K562 (cell line): Measurements from ENCODE around the gene STK33. TPM values are rescaled to one million over a fixed set of nuclear protein-coding genes. Genes with fewer than 3 reads are reported as not detected.

Source experiments
- CGGBP1 ChIP-seq: fragments of 250-450 bp; sonication (Bioruptor Pico); IDR thresholded peaks from 2 replicates; pipeline ENCODE4 v1.9.0; 2021; ENCODE audit warnings: mild to moderate bottlenecking
- CTBP1 ChIP-seq: fragments of 450-650 bp; IDR thresholded peaks from 2 replicates; pipeline ENCODE4 v1.6.1; 2016; ENCODE audit warnings: borderline replicate concordance
- CTCF ChIP-seq, 3 experiments: IDR thresholded peaks in 2 of 3; conservative IDR thresholded peaks in 1 of 3; 2 replicates each; pipeline ENCODE4 v1.5.1; 2011 to 2012; ENCODE audit warnings: low read length in 3 of 3, mild to moderate bottlenecking in 3 of 3, control low read depth in 2 of 3, improper control_type of control experiment in 1 of 3, inconsistent platforms in 1 of 3, low read depth in 1 of 3, mixed read lengths in 1 of 3, moderate library complexity in 1 of 3; ENCODE audit not compliant: insufficient read depth in 2 of 3
- CTCFL ChIP-seq: IDR thresholded peaks from 2 replicates; pipeline ENCODE4 v1.6.1; 2011; ENCODE audit warnings: borderline replicate concordance, low read depth, mild to moderate bottlenecking, moderate library complexity, low read length; ENCODE audit not compliant: insufficient read depth, poor library complexity, severe bottlenecking
- FOSL1 ChIP-seq: fragments of 200-800 bp; sonication (Bioruptor generic); conservative IDR thresholded peaks from 2 replicates; pipeline ENCODE4 v1.6.1; 2016; ENCODE audit warnings: missing genetic modification characterization, missing compliant biosample characterization
- NCOA2 ChIP-seq, 2 experiments: fragments of 450-650 bp; IDR thresholded peaks; 2 replicates each; pipeline ENCODE4 v1.6.1; 2018; ENCODE audit warnings: mild to moderate bottlenecking in 2 of 2, moderate library complexity in 1 of 2; ENCODE audit not compliant: partially characterized antibody in 2 of 2
- PHF21A ChIP-seq: fragments of 450-650 bp; IDR thresholded peaks from 2 replicates; pipeline ENCODE4 v1.6.1; 2017; ENCODE audit warnings: low read depth, borderline replicate concordance
- PURB ChIP-seq: sonication (generic); formaldehyde crosslinking; IDR thresholded peaks from 2 replicates; pipeline ENCODE4 v1.9.0; 2021; ENCODE audit warnings: low read depth, mild to moderate bottlenecking, missing genetic modification reagents
- RERE ChIP-seq: sonication (generic); formaldehyde crosslinking; IDR thresholded peaks from 2 replicates; pipeline ENCODE4 v1.8.0; 2023; ENCODE audit warnings: missing genetic modification reagents, mild to moderate bottlenecking, borderline replicate concordance
- SRSF9 ChIP-seq: fragments of 200-400 bp; formaldehyde crosslinking; IDR thresholded peaks from 2 replicates; pipeline ENCODE4 v1.6.1; 2017; ENCODE audit warnings: low read depth, low read length, borderline replicate concordance
- THRA ChIP-seq: fragments of 450-650 bp; IDR thresholded peaks from 2 replicates; pipeline ENCODE4 v1.6.1; 2017; ENCODE audit warnings: mild to moderate bottlenecking, moderate library complexity
- YY1 ChIP-seq, 3 experiments: IDR thresholded peaks; 2 replicates each; pipeline ENCODE4 v1.6.1; 2011; ENCODE audit warnings: low read length in 2 of 3, mild to moderate bottlenecking in 2 of 3, moderate library complexity in 2 of 3, borderline replicate concordance in 1 of 3, control low read depth in 1 of 3, low read depth in 1 of 3; ENCODE audit not compliant: insufficient read depth in 3 of 3, insufficient replicate concordance in 2 of 3, control insufficient read depth in 1 of 3, insufficient read length in 1 of 3; ENCODE audit errors: extremely low read depth in 1 of 3
- ZNF146 ChIP-seq: IDR thresholded peaks from one replicate; pipeline ENCODE4 v1.6.1; 2018; ENCODE audit warnings: missing compliant biosample characterization; ENCODE audit not compliant: unreplicated experiment
- ZNF174 ChIP-seq: fragments of 250-450 bp; sonication (Bioruptor Pico); IDR thresholded peaks from 2 replicates; pipeline ENCODE4 v1.4.0; 2020; ENCODE audit warnings: mild to moderate bottlenecking
- ZNF764 ChIP-seq: fragments of 250-450 bp; sonication (Bioruptor Pico); IDR thresholded peaks from 2 replicates; pipeline ENCODE4 v1.4.0; 2020; ENCODE audit warnings: low read depth, mild to moderate bottlenecking, moderate library complexity
- polyA plus RNA-seq, 8 experiments: library from polyadenylated mRNA; depleted of rRNA in 4 of 8; stranded (reverse) in 5 of 8; unstranded in 3 of 8; fragments of >200 nt; fragmentation: Nextera tagmentation in 2 of 8; fragmentation: Illumina TruSeq in 1 of 8; extraction: Ambion mirVana in 2 of 8; extraction: Trizol in 1 of 8; gene quantifications; 2 replicates each; pipeline versions ENCODE4 v1.2.1 to v1.2.3, GENCODE V29; 2011 to 2014; ENCODE audit warnings: inconsistent platforms in 1 of 8, missing spikeins in 1 of 8
- total RNA-seq, 7 experiments: library from RNA; depleted of rRNA in 6 of 7; stranded (reverse); fragments of >200 nt in 6 of 7; fragmentation: Illumina TruSeq in 2 of 7; extraction: Trizol in 2 of 7; gene quantifications; 2 replicates each; pipeline versions ENCODE4 v1.2.1 to v1.2.3, GENCODE V29; 2011 to 2021; ENCODE audit warnings: low replicate concordance in 1 of 7

Gene STK33
- total and polyA plus RNA-seq, 9 of the 15 experiments (the other 6 are each of a cell fraction or from before 2014, with no cell fraction given): not detected

- TF ChIP-seq CTCF (IDR thresholded peaks at IDR 0.05 in 2 of 3, conservative IDR thresholded peaks at IDR 0.05 in 1 of 3; ENCODE audit: insufficient read depth in 2 of 3, low read depth in 1 of 3, low read length in 3 of 3) (peak; percentile 76 to 90 (median 81)), SRSF9 (no peak), PURB (CRISPR knock-in tag) (no peak), ZNF764 (CRISPR knock-in tag) (no peak), PHF21A (no peak), NCOA2 (IDR thresholded peaks at IDR 0.05; ENCODE audit: partially characterized antibody in 2 of 2) (peak in 1 of 2 experiments; percentile 96), CTCFL (no peak), RERE (CRISPR knock-in tag) (no peak), THRA (no peak), ZNF174 (CRISPR knock-in tag) (no peak), ZNF146 (CRISPR knock-in tag) (no peak), FOSL1 (peak; percentile 88), YY1 (IDR thresholded peaks at IDR 0.05; ENCODE audit: borderline replicate concordance in 1 of 3, control insufficient read depth in 1 of 3, extremely low read depth in 1 of 3, insufficient read depth in 3 of 3, insufficient read length in 1 of 3, insufficient replicate concordance in 2 of 3, low read depth in 1 of 3, low read length in 2 of 3) (peak in 1 of 3 experiments; percentile 37), CGGBP1 (CRISPR knock-in tag) (no peak), CTBP1 (no peak)
Measured at GRCh38 chr11:8604078-8604723, 10.2 kb upstream of the STK33 start (continued).
